Erythroblast (primary cell): ENCODE results near the gene SRSF5.

Source experiments
- GATA1 ChIP-seq: IDR thresholded peaks from 2 replicates; pipeline ENCODE4 v1.6.1; 2011; ENCODE audit warnings: low read depth, mild to moderate bottlenecking, control low read depth, low read length, moderate library complexity
- POLR2A ChIP-seq: IDR thresholded peaks from 2 replicates; pipeline ENCODE4 v1.6.1; 2011; ENCODE audit warnings: mild to moderate bottlenecking, low read length

- TF ChIP-seq POLR2A, result no peak
- TF ChIP-seq GATA1, result no peak
Measured at GRCh38 chr14:69816216-69816615, 49.3 kb downstream of the SRSF5 start.
